HG02571 (cell line): ENCODE measurements around the gene SERPINA9.

Experiments used
- ATAC-seq: cut with Tn5 transposase; IDR thresholded peaks from one replicate; pipeline ENCODE4 v1.9.1; 2021; ENCODE audit warnings: mild to moderate bottlenecking, moderate library complexity; ENCODE audit not compliant: unreplicated experiment

Gene SERPINA9

GRCh38 chr14:94462763-94463572, 13.0 kb downstream of the SERPINA9 start:
- ATAC-seq = no peak

GRCh38 chr14:94462219-94462551, 13.8 kb downstream of the SERPINA9 start:
- ATAC-seq = no peak

GRCh38 chr14:94461526-94462218, 14.3 kb downstream of the SERPINA9 start:
- no peak for ATAC-seq

- ATAC-seq = no peak
These were observed 15.2 kb downstream of the SERPINA9 start for GRCh38 chr14:94460631-94461416.

- no peak for ATAC-seq
These were observed 17.3 kb downstream of the SERPINA9 start for GRCh38 chr14:94458558-94459205.

- ATAC-seq = no peak
These were observed 17.9 kb downstream of the SERPINA9 start for GRCh38 chr14:94458096-94458495.

- no peak for ATAC-seq
These were observed 20.1 kb downstream of the SERPINA9 start for GRCh38 chr14:94455928-94456327.

- no peak for ATAC-seq
These were observed 24.2 kb downstream of the SERPINA9 start for GRCh38 chr14:94451826-94452225.

- no peak for ATAC-seq
These were observed 24.8 kb downstream of the SERPINA9 start for GRCh38 chr14:94451091-94451771.

GRCh38 chr14:94450722-94451090, 25.3 kb downstream of the SERPINA9 start:
- no peak for ATAC-seq

- no peak for ATAC-seq
These were observed 26.1 kb downstream of the SERPINA9 start for GRCh38 chr14:94449930-94450329.

- no peak for ATAC-seq
These were observed 27.8 kb downstream of the SERPINA9 start for GRCh38 chr14:94448071-94448808.

- no peak for ATAC-seq
These were observed 28.8 kb downstream of the SERPINA9 start for GRCh38 chr14:94447206-94447605.

- ATAC-seq = no peak
These were observed 29.9 kb downstream of the SERPINA9 start for GRCh38 chr14:94446126-94446525.

GRCh38 chr14:94445003-94445402, 31.0 kb downstream of the SERPINA9 start:
- ATAC-seq = no peak

- no peak for ATAC-seq
These were observed 34.3 kb downstream of the SERPINA9 start for GRCh38 chr14:94441531-94442205.

GRCh38 chr14:94441130-94441529, 34.9 kb downstream of the SERPINA9 start:
- no peak for ATAC-seq

GRCh38 chr14:94439453-94440057, 36.4 kb downstream of the SERPINA9 start:
- ATAC-seq = no peak

GRCh38 chr14:94428610-94429009, 47.4 kb downstream of the SERPINA9 start:
- no peak for ATAC-seq
